ENCODE results near the gene DCP1A. TPM values are rescaled to one million over a fixed set of nuclear protein-coding genes. Genes with fewer than 3 reads are reported as not detected.

The DCP1A gene
- total and polyA plus RNA-seq, 9 of the 15 experiments (the other 6 are each of a cell fraction or from before 2014, with no cell fraction given): 6.6 to 33.7 (median 13.3) TPM

DNA sequence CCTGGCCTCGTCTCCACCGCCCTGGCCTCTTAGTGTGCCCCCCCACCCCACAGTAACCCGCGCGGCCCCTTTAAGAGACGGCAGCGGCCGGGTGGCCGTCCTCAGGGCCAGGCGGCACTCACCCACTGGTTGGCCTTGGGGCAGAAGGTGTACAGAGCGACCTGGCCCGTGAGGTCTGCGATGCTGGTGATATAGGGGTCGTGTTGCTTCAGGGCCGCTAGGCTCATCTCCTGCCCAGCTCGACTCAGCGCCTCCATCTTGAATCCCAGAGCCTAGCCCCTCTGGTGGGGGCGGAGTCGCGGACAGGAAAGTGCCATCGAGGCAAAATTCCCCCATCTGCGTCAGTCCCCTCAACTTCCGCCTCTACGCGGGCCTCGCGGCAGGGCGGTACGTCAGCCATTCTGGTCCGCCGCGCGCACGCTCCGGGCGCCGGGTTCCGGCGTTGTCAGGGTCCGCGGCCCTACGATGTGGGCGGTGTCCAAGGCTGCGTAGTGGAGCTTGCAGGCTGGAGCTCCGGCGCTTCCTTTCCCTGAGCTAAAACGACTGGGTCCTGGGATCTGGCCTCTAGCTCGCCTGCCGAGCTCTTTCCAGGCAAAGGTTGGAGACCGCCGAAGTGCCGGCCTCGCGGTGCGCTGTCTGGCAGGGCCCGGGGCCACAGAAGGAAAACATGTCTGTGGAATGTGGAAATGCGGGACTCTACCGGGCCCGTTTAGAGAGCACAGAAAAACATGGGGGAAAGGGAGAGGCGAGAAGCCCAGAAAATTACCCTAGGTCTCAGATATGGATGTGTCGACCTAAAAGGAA is at the start of gene DCP1A (continued):
- TF ChIP-seq, protein P1, sequence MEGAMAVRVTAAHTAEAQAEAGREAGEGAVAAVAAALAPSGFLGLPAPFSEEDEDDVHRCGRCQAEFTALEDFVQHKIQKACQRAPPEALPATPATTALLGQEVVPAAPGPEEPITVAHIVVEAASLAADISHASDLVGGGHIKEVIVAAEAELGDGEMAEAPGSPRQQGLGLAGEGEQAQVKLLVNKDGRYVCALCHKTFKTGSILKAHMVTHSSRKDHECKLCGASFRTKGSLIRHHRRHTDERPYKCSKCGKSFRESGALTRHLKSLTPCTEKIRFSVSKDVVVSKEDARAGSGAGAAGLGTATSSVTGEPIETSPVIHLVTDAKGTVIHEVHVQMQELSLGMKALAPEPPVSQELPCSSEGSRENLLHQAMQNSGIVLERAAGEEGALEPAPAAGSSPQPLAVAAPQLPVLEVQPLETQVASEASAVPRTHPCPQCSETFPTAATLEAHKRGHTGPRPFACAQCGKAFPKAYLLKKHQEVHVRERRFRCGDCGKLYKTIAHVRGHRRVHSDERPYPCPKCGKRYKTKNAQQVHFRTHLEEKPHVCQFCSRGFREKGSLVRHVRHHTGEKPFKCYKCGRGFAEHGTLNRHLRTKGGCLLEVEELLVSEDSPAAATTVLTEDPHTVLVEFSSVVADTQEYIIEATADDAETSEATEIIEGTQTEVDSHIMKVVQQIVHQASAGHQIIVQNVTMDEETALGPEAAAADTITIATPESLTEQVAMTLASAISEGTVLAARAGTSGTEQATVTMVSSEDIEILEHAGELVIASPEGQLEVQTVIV (CRISPR knock-in tag; IDR thresholded peaks at IDR 0.05; ENCODE audit: borderline replicate concordance): no peak
- TF ChIP-seq ZFP30 (CRISPR knock-in tag; IDR thresholded peaks at IDR 0.05; ENCODE audit: borderline replicate concordance): no peak
- TF ChIP-seq, protein P2, sequence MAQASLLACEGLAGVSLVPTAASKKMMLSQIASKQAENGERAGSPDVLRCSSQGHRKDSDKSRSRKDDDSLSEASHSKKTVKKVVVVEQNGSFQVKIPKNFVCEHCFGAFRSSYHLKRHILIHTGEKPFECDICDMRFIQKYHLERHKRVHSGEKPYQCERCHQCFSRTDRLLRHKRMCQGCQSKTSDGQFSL (CRISPR knock-in tag; IDR thresholded peaks at IDR 0.05): peak; percentile 100
- TF ChIP-seq, protein P2 (tag; IDR thresholded peaks at IDR 0.05): peak in 1 of 2 experiments; percentile 97; a peak in 2 of 4 replicates
- TF ChIP-seq ZSCAN32 (CRISPR knock-in tag; IDR thresholded peaks at IDR 0.05): no peak
- TF ChIP-seq, protein P3, sequence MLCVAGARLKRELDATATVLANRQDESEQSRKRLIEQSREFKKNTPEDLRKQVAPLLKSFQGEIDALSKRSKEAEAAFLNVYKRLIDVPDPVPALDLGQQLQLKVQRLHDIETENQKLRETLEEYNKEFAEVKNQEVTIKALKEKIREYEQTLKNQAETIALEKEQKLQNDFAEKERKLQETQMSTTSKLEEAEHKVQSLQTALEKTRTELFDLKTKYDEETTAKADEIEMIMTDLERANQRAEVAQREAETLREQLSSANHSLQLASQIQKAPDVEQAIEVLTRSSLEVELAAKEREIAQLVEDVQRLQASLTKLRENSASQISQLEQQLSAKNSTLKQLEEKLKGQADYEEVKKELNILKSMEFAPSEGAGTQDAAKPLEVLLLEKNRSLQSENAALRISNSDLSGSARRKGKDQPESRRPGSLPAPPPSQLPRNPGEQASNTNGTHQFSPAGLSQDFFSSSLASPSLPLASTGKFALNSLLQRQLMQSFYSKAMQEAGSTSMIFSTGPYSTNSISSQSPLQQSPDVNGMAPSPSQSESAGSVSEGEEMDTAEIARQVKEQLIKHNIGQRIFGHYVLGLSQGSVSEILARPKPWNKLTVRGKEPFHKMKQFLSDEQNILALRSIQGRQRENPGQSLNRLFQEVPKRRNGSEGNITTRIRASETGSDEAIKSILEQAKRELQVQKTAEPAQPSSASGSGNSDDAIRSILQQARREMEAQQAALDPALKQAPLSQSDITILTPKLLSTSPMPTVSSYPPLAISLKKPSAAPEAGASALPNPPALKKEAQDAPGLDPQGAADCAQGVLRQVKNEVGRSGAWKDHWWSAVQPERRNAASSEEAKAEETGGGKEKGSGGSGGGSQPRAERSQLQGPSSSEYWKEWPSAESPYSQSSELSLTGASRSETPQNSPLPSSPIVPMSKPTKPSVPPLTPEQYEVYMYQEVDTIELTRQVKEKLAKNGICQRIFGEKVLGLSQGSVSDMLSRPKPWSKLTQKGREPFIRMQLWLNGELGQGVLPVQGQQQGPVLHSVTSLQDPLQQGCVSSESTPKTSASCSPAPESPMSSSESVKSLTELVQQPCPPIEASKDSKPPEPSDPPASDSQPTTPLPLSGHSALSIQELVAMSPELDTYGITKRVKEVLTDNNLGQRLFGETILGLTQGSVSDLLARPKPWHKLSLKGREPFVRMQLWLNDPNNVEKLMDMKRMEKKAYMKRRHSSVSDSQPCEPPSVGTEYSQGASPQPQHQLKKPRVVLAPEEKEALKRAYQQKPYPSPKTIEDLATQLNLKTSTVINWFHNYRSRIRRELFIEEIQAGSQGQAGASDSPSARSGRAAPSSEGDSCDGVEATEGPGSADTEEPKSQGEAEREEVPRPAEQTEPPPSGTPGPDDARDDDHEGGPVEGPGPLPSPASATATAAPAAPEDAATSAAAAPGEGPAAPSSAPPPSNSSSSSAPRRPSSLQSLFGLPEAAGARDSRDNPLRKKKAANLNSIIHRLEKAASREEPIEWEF (CRISPR knock-in tag; IDR thresholded peaks at IDR 0.05): no peak
- no peak for TF ChIP-seq ARNT (IDR thresholded peaks at IDR 0.05)
- no peak for TF ChIP-seq PCBP2 (IDR thresholded peaks at IDR 0.05; ENCODE audit: low read depth, low read length, poor library complexity, severe bottlenecking)
- no peak for TF ChIP-seq ZNF57 (CRISPR knock-in tag; IDR thresholded peaks at IDR 0.05)
- TF ChIP-seq POLR2H (tag; IDR thresholded peaks at IDR 0.05; ENCODE audit: low read depth): peak; percentile 65
- no peak for TF ChIP-seq ZNF224 (CRISPR knock-in tag; IDR thresholded peaks at IDR 0.05)
- TF ChIP-seq PHF21A (IDR thresholded peaks at IDR 0.05; ENCODE audit: borderline replicate concordance, low read depth): 0 out of 2 replicates have a peak, but pooled peaks have one; percentile 74
- TF ChIP-seq POLR3G (IDR thresholded peaks at IDR 0.05; ENCODE audit: extremely low read depth, insufficient read length, insufficient replicate concordance): no peak
- no peak for TF ChIP-seq NFE2 (IDR thresholded peaks at IDR 0.05; ENCODE audit: low read depth)
- TF ChIP-seq NFYB (IDR thresholded peaks at IDR 0.05; ENCODE audit: extremely low read depth, insufficient read length): no peak
- TF ChIP-seq ZNF282 (CRISPR knock-in tag; IDR thresholded peaks at IDR 0.05): no peak
- no peak for TF ChIP-seq ZNF274 (IDR thresholded peaks at IDR 0.05; ENCODE audit: borderline replicate concordance, low read depth, low read length)
- TF ChIP-seq TCFL5 (CRISPR knock-in tag; conservative IDR thresholded peaks at IDR 0.05): no peak
- no peak for TF ChIP-seq CSDE1 (IDR thresholded peaks at IDR 0.05)
- no peak for TF ChIP-seq STAT5B (CRISPR knock-in tag; IDR thresholded peaks at IDR 0.05)

All from K562 (cell line).